Smooth muscle cell (in vitro differentiated cells): Measurements from ENCODE around the gene KAT7. TPM values are rescaled to one million over a fixed set of nuclear protein-coding genes. Genes with fewer than 3 reads are reported as not detected.

Source experiments
- DNase-seq: peaks from one replicate; lab custom pipeline; 2025; ENCODE audit not compliant: unreplicated experiment; lab: John Stamatoyannopoulos, UW
- H2AFZ ChIP-seq: fragments of 200-600 bp; sonication (generic); 2 replicates; pipeline ENCODE4 v1.6.0; 2016; ENCODE audit warnings: antibody characterized with exemption, low read depth, mild to moderate bottlenecking
- H3F3A ChIP-seq: fragments of 200-600 bp; sonication (generic); 2 replicates; pipeline ENCODE4 v1.6.0; 2017; ENCODE audit warnings: antibody characterized with exemption, low read depth
- H3K27ac ChIP-seq: fragments of 200-600 bp; sonication (generic); 2 replicates; pipeline ENCODE4 v1.5.1; 2016; ENCODE audit warnings: low read depth, mild to moderate bottlenecking
- H3K27me3 ChIP-seq: fragments of 200-600 bp; sonication (generic); 2 replicates; pipeline ENCODE4 v1.6.1; 2016; ENCODE audit warnings: low read depth, mild to moderate bottlenecking
- H3K36me3 ChIP-seq: fragments of 200-600 bp; sonication (generic); 2 replicates; pipeline ENCODE4 v1.5.1; 2016; ENCODE audit warnings: low read depth
- H3K4me1 ChIP-seq: fragments of 200-600 bp; sonication (generic); 2 replicates; pipeline ENCODE4 v1.5.1; 2016; ENCODE audit warnings: low read depth
- H3K4me2 ChIP-seq: fragments of 200-600 bp; sonication (generic); 2 replicates; pipeline ENCODE4 v1.6.0; 2016; ENCODE audit warnings: mild to moderate bottlenecking
- H3K4me3 ChIP-seq: fragments of 200-600 bp; sonication (generic); 2 replicates; pipeline ENCODE4 v1.5.1; 2016; ENCODE audit warnings: mild to moderate bottlenecking
- H3K79me2 ChIP-seq: fragments of 200-600 bp; sonication (generic); 2 replicates; pipeline ENCODE4 v1.6.0; 2016; ENCODE audit warnings: low read depth, mild to moderate bottlenecking
- H3K9ac ChIP-seq: fragments of 200-600 bp; sonication (generic); 2 replicates; pipeline ENCODE4 v1.6.0; 2016; ENCODE audit warnings: low read depth
- H3K9me3 ChIP-seq: fragments of 200-600 bp; sonication (generic); replicated peaks from 2 replicates; pipeline ENCODE4 v1.5.1; 2016; ENCODE audit warnings: low read depth
- H4K20me1 ChIP-seq: fragments of 200-600 bp; sonication (generic); 2 replicates; pipeline ENCODE4 v1.6.0; 2016; ENCODE audit warnings: low read depth
- WGBS: methylation state at CpG from one replicate; pipeline ENCODE4 v1.1.7; 2016; ENCODE audit warnings: low lambda C conversion rate; 5-methylcytosine and 5-hydroxymethylcytosine counted together
- polyA plus RNA-seq: library from polyadenylated mRNA; unstranded; fragments of >200 nt; fragmentation: Nextera tagmentation; extraction: Ambion mirVana; gene quantifications from 2 replicates; pipeline ENCODE4 v1.2.1, GENCODE V29; 2016
- total RNA-seq: library from RNA; depleted of rRNA; stranded (reverse); fragments of >200 nt; gene quantifications from 2 replicates; pipeline ENCODE4 v1.2.3, GENCODE V29; 2014
- TF ChIP-seq, protein P1 (sequence below): fragments of 200-600 bp; sonication (generic); IDR thresholded peaks from 2 replicates; pipeline ENCODE4 v1.5.1; 2017; ENCODE audit warnings: borderline replicate concordance, mild to moderate bottlenecking, antibody characterized with exemption; ENCODE audit not compliant: insufficient read depth, poor library complexity, severe bottlenecking

KAT7 gene
- total and polyA plus RNA-seq, 2 experiments from 2014 or later = 21.7 to 32.0 TPM

DNA sequence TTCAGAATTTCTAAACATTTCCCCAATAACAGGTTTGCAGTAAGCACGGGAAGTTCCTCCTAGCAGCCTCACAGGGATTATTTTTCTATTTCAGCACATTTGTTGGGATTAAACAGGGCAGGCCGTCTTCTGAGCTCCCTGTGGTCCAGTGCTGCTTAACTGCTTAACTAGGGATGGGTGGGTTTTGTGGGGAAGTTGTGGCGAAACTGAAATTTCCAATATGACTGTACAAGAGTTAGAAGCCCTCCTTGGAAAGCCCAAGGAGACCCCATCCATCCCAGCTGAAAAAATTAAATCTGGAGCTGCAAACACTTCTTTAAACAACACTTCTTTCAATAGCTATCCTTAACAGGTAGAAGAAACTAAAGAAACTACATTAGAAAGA is 46.8 kb upstream of the KAT7 start:
- no peak overlapping the region for H3K27ac ChIP-seq
- H3K36me3 ChIP-seq = no peaks in the 10 kb centered on the region
- TF ChIP-seq, protein P1, sequence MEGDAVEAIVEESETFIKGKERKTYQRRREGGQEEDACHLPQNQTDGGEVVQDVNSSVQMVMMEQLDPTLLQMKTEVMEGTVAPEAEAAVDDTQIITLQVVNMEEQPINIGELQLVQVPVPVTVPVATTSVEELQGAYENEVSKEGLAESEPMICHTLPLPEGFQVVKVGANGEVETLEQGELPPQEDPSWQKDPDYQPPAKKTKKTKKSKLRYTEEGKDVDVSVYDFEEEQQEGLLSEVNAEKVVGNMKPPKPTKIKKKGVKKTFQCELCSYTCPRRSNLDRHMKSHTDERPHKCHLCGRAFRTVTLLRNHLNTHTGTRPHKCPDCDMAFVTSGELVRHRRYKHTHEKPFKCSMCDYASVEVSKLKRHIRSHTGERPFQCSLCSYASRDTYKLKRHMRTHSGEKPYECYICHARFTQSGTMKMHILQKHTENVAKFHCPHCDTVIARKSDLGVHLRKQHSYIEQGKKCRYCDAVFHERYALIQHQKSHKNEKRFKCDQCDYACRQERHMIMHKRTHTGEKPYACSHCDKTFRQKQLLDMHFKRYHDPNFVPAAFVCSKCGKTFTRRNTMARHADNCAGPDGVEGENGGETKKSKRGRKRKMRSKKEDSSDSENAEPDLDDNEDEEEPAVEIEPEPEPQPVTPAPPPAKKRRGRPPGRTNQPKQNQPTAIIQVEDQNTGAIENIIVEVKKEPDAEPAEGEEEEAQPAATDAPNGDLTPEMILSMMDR = no peak
- WGBS = 83% methylated on average over 3 of the region's 3 CpGs
- no peak overlapping the region for H2AFZ ChIP-seq
- DNase-seq = no peak
- no peaks in the 10 kb centered on the region for H3K27me3 ChIP-seq
- H3K4me2 ChIP-seq = no peak overlapping the region
- peaks cover 4% of the 10 kb centered on the region for H4K20me1 ChIP-seq
- no peaks in the 10 kb centered on the region for H3F3A ChIP-seq
- no peaks in the 10 kb centered on the region for H3K79me2 ChIP-seq
- H3K9ac ChIP-seq = no peak overlapping the region
- H3K4me1 ChIP-seq = peaks cover 11% of the 10 kb centered on the region
- H3K9me3 ChIP-seq = no peaks in the 10 kb centered on the region
- H3K4me3 ChIP-seq = no peak overlapping the region

- no peak overlapping the region for H2AFZ ChIP-seq
- no peak for DNase-seq
- 89% methylated on average over 1 of the region's 1 CpG for WGBS
- H4K20me1 ChIP-seq = peaks cover 4% of the 10 kb centered on the region
- no peaks in the 10 kb centered on the region for H3K36me3 ChIP-seq
- no peak overlapping the region for H3K4me3 ChIP-seq
- no peaks in the 10 kb centered on the region for H3K79me2 ChIP-seq
- H3K9ac ChIP-seq = no peak overlapping the region
- H3K27ac ChIP-seq = no peak overlapping the region
- H3K9me3 ChIP-seq = no peaks in the 10 kb centered on the region
- no peak overlapping the region for H3K4me2 ChIP-seq
- peaks cover 8% of the 10 kb centered on the region for H3K4me1 ChIP-seq
- H3K27me3 ChIP-seq = no peaks in the 10 kb centered on the region
- H3F3A ChIP-seq = no peaks in the 10 kb centered on the region
- TF ChIP-seq, protein P1 = no peak
Observed at GRCh38 chr17:49742166-49742638, 46.3 kb upstream of the KAT7 start.

- H3K36me3 ChIP-seq = no peaks in the 10 kb centered on the region
- TF ChIP-seq, protein P1 = no peak
- H3K4me1 ChIP-seq = peaks cover 5% of the 10 kb centered on the region
- no peaks in the 10 kb centered on the region for H3K79me2 ChIP-seq
- H3K9ac ChIP-seq = no peak overlapping the region
- no peaks in the 10 kb centered on the region for H3K27me3 ChIP-seq
- H3K9me3 ChIP-seq = no peaks in the 10 kb centered on the region
- H3K27ac ChIP-seq = no peak overlapping the region
- H2AFZ ChIP-seq = no peak overlapping the region
- no peak for DNase-seq
- no peak overlapping the region for H3K4me3 ChIP-seq
- no peaks in the 10 kb centered on the region for H3F3A ChIP-seq
- peaks cover 4% of the 10 kb centered on the region for H4K20me1 ChIP-seq
- 93% methylated on average over 1 of the region's 1 CpG for WGBS
- no peak overlapping the region for H3K4me2 ChIP-seq
Observed at GRCh38 chr17:49745175-49746139, 43.0 kb upstream of the KAT7 start.
